Breast epithelium (tissue), 3 donors: ENCODE results near the gene TSSK3.

ENCODE experiments used
- CTCF ChIP-seq, 3 donors: fragments of 450-650 bp; IDR thresholded peaks; one replicate each; pipeline ENCODE4 v1.5.1; 2016 to 2017; ENCODE audit warnings: antibody characterized with exemption in 3 of 3, mild to moderate bottlenecking in 3 of 3, moderate library complexity in 3 of 3
- POLR2A ChIP-seq: fragments of 450-650 bp; IDR thresholded peaks from one replicate; pipeline ENCODE4 v1.6.1; 2016; ENCODE audit warnings: antibody characterized with exemption, mild to moderate bottlenecking, moderate library complexity

- TF ChIP-seq POLR2A (no peak), CTCF (IDR thresholded peaks at IDR 0.05) (no peak)
These were observed 30.0 kb downstream of the TSSK3 start for GRCh38 chr1:32392325-32392724.
